CD4-positive, alpha-beta T cell treated with Interleukin-17A for 1 hour (primary cell): ENCODE measurements around the gene ELL2.

ENCODE experiments used
- DNase-seq: peaks from one replicate; pipeline ENCODE4 v3.0.0-alpha.2; 2020

The ELL2 gene

DNA sequence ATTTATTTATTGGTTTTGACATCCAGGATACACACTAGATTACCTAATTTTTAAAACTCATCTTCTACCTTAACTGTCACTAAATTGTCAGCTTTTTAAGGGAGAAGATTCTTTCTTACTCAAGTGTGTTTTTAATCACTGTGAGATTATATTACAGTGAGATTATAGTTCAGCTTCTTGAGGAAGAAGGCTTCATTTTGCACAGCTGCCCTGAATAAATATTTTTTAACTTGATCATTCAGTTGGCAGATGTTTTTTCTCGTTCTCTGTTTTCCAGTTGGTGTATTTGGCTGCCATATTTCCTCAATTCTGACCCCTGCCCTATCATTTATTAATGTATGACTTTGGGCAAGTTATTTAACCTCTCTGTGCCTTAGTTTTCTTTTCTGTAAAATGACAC, 15.0 kb upstream of the ELL2 start:
- no peak for DNase-seq

DNA sequence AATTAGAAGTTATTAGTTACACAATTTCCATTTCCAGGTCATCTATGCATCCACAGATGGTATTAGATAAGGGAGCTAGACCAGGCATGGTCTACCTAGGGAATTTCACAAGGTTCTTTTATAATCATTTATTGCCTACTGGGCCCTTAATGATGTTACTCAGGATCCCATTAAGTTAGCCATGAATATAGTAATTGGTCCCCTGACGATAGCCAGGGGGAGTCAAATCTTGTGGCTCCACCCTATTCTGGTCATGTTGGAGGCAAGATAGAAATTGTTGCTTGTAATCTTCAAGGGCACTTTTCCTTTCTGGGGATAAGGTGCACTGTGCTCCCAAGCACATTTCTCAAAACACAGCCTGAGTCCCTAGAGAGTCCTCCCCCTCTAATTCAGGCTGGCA, 14.1 kb upstream of the ELL2 start:
- no peak for DNase-seq

DNA sequence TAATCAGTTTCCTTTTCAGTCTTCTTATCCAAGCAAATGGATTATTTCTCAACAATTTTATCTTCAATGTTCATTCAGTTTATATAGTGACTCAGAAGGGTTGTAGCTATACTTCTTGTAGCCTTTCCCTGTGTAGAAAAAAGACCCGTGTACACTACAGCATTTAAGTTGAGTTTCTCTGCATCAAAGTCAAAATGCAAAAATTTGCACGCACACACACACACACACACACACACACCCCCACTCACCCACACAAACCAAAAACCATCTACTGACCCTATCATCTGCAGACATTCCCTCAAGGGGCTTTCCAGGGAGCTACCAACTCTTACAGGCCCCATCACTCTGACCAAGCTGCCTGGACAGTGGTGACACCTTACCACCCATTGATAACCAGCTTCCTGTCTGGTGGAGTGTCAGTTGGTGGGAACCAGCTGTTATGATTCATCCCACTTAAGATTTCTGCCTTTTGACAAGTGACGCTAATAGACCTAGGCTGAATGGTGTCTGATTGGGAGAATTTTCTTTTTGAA, 12.2 kb upstream of the ELL2 start:
- peak; percentile 52 for DNase-seq

DNA sequence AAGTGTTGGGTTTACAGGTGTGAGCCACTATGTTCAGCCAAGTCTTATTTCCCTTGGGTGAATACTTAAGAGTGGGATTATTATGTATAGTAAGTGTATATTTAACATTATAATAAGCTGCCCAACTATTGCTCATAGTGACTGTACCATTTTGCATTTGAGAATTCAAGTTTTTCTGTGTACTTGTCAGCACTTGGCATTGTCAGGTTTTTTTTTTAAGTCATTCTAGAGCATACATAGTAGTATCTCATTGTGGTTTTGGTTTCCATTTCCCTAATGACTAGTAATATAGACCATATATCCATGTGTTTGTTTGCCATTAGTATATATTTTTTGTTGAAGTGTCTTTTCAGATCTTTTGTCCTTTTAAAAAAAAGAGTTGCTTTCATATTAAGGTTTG, 10.5 kb upstream of the ELL2 start:
- no peak for DNase-seq

DNA sequence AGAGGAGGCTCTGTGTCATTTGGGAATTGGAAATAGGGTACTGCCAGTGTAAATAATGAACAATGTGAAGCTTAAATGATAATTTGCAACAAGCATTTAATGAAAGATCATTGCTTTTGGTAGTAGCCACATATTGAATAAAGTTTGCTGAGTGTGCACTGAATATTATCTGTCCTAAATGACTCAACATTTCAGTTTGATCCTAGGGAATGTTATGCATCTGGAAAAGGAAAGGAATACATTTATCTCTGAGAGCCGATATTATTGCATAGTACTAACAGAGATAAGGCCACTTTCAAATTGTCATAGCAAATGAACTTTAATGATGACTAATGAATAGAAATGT, 8.7 kb upstream of the ELL2 start:
- DNase-seq = no peak

DNA sequence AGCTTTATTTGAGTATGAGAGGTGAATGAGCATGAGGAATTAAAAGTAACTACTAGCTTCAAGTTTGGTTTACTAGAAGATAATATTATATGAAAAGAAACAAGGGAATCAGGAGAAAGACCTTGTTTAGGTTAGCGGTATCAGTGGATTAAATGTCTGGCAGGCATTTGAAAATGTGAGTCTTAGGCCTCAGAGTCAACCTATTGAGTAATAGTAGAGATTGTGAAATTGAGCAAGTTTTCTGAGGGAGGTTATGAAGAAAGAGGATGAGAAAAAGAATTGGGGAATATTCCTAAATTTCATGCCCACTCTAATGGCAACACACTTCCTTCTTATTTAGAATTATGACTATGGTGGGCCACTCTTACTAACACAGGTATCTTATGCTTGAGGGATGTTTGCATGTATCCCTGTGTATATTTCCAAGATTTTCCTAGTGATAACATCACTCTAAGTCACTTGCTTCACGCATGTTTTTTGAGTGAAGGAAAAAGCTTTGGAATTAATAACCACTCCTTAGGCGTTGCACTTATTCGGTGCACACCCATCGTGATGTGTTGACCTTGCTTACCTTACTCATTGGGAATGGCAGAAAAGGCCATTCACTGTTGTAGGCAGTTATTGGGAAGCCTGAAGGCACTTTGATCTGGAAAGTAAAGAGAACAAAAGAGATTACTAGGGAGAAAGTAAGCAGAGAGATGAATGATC, 8.2 kb upstream of the ELL2 start:
- no peak for DNase-seq

DNA sequence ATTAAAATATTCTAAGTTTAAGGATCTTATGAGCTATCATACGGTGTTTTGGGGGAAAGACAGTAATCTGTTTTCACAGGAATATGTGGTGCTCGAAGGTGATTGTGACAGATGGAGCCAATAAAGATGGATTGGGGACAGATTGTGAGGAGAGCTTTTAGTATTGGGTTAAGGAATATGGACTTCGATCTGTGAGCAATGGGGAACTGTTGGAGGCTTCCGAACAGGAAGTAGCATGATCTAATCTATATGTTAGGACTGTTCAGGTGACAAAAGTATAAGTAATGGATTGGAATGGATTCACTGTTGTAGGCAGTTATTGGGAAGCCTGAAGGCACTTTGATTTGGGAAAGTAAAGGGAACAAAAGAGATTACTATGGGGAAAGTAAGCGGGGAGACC, 7.4 kb upstream of the ELL2 start:
- no peak for DNase-seq

DNA sequence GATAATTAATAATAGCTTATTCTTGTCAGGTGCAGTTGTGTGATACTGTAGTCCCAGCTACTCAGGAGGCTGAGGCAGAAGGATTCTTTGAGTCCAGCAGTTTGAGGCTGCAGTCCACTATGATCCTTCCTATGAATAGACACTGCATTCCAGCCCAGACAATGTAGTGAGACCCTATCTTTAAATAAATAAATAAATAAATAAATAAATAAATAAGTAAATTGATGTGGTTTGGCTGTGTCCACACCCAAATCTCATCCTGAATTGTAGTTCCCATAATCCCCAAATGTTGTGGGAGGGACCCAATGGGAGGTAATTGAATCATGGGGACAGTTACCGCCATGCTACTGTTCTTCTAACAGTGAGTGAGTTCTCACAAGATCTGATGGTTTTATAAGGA, 5.6 kb upstream of the ELL2 start:
- no peak for DNase-seq

DNA sequence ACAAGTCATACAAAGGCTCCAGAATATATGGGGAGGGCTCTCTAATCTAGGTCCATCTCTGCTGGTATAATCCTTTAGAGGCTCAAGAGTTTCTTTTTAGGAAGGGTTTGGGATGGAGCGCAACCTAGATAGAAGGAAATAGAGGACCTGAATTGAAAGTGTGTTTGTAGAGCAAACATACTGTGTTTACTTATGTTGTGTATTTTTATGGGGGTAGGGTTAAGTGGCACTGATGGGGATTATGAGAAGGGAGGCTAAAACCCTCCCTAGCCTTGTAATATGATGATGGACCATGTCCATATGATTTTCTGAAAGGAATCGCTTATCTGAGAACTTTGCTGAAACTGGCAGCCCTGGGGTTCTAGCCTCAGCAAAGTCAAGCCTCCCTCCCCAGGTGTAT, 4.4 kb upstream of the ELL2 start:
- DNase-seq = no peak

DNA sequence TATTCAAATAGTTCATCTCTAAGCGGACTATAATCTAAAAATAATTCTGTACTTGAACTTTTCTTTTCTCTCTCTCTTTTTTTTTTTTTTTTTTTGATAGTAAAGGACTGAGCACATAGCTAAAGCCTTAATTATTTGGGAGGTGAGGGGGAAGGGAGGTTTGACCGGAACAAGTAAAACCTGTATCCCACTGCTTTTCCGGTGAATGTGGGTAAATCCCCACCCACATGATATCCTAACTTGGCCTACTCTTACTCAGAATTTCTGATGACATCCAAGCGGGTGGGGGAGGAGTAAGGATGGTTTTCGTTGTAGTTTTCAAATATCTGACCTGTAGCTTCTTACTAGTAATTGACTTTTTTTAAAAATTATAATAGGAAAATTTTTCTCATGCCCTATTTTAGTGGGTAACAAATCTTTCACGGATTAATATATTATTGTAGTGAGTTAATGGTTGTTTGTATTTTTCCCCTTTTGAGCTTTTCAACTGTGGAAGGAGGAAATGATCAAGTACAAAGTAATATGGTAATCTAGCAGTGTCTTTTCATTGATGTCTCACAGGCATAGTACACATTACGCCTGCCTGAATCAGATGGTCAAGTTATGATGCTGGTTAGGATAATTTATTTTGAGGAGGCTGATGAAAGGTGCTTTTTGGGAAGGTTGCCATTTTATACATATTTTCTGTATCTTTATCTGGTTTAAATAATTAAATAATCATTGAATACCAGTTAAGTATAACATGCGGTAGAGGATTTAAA, 2.2 kb upstream of the ELL2 start:
- no peak for DNase-seq

DNA sequence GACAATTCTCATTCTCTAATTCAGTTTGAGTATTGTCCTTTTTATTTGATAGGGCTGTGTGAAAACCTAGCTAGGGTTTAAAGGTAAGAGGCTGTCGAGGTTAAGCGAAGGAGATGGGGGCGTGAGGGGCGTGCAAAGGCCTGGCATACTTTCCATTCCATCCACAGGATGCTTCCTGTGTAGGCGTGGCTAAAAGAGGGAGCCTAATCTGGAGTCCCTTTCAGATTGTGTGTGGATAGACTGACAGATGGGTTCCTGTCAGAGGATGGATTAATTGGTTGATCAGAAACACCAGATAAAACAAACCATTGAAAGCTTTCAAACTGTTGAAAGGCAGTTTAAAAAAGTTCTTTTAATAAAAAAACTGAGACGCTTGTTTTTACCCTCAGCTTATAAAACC, 1.1 kb upstream of the ELL2 start:
- peak; percentile 18 for DNase-seq

DNA sequence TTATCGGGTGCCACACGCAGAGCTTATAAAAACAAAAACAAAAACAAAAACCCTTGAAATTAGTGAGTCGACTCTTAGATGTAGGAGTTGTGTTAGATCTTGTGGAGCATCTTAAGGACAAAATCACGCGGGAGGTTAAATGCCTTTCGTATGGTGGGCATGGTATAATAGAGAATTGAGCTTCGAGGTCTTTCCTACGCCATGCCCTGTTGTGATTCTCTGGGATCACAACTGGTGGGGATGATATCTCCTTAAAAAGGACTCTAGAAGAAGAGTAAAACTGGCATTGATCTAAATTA, 773 bp upstream of the ELL2 start:
- no peak for DNase-seq

DNA sequence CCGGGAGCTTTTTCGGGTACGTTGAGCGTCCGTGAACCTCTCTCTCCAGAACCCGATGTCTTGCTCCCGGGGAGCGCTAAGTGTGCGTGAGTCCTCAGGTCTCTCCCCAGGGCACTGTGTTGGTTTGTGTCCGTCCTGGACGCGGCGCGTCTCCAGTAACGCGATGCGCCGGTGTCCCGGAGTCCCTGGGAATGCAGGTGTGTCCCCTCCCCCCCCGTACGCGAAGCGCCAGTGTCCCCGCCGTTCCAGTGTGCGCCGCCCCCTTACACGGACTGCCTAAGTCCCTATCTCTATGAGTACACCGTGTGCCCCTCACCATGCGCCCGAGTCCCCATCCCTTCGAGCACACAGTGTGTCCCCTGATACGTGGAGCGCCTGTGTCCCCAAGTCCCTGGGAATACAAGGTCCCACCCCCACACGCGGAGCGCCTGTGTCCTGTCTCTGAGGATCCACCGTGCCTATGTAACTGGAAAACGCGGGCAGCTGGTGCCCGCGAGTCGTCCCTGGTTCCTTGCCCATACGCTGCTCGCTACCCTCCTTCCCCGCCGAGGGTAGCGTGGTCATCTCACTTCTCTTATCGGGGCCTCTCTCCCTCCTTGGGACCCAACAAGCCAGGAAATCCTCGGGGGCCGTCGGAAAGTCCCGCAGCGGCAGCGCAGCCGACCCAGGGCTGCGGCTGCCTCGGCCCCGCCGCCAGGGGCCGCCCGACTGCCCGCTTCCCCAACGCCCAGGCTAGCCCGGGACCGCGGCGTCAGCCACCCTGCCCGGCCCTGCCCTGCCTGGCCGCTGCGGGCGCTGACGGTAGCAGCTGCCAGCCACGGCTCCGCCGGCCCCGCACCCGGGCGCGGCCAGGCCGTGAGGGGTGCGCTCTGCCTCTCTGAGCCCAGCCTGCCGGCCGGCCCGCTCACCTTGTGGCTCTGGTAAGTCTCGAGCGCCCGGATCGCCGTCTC, 709 bp downstream of the ELL2 start:
- peak; percentile 79 for DNase-seq

DNA sequence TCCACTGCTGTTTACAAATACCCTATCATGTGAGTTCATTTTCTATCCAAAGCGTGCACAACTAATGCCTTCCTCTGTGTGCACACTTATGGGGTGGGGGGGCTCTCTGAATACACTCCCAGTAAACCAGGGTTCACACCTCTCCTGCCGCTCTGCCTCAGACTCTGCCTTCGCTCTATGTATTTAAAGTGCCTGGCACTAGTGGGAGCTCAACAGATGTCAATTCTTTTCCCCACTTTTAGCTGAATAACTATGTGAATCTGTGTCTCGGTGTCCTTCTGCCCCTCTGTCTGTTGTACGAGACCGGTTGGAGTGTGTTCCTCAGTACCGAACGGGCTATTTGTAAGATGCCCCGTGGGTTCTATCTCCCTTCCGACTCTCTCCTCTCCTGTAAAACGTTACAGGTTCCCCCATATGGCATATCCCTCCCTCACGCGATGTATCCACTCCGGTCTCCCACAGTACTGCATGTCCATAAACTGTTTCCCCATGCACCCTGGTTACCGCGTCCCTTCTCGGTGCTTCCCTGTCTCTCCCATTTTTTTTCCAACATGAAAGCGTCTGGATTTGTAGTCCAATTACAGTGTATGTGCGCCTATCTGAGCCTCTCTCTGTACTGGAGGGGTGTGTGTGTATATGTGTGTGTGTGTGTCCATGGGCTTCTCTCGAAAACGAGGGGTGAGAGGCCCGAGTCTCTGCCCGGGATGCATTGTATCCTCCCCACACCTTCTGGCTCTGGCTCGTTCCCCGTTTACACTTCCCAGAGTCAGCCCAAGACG, 1.6 kb downstream of the ELL2 start:
- peak; percentile 10 for DNase-seq

DNA sequence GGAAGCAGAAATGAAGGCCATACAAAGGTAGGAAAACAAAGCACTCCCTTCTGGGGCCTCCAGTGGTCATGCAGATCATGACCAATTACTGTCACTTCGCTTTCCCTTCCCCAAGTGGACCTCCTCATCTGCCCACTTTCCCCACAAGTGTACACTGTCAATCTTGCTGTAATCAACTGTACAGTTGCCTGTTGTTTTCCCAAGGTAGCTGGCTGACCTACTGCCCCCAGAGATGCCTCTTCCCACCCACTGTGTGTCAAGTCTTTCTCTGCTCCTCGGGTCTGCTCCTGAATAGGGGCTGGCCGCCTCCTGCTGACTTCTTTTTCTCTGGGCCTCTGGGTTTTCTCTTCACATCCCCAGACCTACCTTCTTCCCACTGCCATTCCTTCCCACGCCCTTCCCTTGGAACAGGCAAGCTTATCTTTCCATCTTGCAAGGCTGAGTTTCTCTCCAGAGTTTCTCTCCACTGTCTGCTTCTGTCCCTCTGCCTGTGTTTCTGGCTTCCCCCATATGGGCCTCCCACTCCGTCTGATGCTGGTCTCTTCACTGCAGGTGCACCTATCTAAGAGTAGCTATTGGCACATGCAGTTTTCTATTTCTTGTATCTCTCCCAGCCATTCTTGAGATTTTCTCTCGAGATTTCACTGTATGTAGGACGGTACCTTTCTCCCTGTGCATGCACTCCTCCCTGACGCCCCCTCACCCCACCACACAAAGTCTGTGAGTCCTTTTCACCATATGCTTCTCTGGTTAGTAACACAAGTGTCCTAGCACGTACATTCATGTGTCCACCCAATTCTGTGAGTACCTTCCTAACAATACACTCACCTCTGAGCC, 2.4 kb downstream of the ELL2 start:
- DNase-seq = no peak

DNA sequence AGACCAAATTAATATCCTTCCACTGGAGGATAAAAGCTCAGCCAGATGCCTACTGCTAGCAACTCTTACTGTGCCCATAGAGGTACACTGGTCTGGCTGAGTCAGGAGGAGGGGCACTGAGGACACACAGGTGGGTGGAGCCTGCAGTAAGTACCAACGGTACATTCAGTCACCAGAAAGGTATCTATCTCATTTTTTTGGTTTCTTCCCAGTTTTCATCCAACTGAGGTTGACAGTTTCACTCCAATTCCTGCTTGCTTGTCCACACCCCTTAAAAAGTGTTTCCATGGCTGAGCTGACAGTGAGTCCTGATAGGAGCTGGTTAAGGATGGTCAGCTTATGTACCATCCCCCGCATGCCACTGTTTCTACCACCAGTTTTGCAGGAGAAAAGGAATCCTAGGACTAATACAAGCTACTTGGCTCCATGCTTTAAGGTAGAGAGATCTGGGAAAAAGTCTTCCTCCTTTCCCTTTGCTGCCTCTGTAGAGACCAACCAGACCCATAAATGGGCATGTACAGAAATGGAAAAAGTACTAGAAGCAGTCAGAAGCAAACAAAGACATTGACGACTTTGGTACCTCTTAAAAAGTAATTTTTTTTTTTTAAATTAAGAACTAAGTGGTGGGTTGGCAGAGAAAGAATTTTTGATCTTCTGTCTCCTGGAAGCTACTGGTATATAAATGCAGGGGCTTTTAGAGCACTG, 3.2 kb downstream of the ELL2 start:
- DNase-seq = no peak

DNA sequence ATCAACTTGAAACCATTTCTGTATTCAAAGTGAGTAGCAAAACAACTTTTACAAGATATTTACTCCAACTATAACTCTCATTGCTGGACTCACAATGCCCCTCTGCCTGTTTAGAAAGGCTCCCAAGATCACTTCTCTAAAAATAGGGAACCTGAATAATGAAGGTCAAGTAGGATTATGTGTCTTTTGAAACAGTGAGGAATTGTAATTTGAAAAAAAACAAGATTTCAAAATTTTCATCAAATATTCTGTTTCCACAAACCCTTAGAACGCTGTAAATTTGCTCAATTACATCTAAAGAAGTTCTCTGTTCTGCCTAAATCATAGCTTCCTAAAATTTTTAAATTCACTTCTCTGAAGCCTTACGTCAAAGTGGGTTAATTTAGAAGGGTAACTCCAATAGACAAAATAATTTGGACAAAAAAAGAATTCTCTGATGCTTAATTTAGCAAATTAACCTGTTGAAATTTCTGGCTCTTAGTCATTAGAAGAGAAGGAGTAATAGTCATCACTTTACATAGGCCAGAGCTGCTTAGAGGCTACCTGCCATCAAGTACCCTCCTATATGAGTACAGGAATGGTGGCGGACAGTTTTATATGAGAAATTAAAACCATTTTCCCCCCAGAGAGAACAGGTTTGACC, 4.0 kb downstream of the ELL2 start:
- DNase-seq = no peak

DNA sequence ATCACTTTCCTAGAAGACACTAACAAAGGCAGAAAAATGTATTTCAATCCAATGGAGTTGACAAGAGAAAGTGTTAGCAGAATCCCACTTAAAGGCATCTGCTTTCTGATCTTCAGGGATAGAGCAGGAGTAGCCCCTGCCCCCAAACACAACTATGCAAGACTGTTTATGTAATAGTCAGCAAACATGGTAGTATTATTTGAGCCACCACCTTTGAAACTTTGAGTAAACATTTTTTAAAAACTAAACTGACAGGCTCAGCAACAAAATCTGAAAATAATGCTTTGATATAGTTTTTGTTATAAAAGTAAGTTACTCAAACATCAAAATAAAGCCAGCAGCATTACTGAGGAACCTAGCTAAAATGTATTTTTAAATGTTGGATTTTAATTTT, 4.8 kb downstream of the ELL2 start:
- no peak for DNase-seq

DNA sequence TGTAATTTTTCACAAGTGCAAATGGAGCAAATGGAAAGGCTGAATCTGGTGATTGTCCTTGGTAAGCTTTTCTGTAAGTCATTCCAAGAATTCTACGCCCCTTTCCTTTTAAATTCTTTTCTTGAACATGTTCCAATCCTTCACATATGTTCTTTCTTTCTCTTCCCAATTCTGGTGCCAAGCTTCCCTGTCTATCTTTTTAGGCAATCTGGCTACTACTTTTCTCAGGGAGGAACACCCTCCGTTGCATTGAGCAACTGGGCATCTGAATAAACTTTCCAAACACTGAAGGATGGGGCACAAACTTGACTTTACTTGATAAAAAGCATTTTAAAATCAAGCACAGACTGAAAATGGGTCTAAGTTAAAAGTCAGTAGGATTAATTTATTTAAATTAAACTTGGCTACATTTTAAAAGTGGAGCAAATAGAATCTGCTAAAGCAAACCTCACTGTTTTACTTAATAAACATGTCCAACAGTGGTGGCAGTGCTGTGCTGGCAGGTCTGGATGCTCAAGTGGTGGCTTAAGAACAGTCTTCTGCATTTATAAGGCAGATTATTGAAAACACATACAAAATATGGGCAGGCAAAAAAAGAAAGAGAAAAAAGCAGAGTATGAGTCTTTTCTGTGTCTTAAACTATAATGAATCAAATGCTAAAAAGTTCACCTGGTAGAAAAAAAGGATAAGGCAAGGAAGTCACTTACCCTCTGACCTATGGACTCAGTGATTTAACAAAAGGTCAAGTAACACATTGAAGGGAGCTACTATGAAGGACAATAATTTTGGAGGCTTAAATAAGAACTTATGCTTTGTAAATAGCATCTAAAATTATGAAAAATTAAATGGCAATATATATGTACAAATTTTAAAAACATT, 5.4 kb downstream of the ELL2 start:
- DNase-seq = no peak

DNA sequence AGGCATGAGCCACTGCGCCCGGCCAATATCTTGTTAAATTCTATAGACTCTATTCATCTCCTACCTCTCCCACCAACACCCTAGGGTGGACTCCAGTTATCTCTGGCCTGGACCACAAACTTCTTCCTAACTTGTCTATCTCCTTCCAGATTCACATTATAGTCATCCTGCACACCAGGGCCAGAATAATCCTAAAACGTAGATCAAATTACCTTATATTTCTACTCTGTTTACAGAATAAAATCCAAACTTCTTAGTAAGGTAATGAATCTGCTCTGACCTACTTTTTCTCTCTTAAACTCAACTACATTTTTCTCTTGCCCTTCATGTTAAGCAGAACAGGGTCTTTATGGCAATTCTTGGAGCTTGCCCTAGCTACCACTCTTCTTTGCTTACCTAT, 6.9 kb downstream of the ELL2 start:
- no peak for DNase-seq
